A673 (cell line): Measurements from ENCODE around the gene NRXN2. TPM values are rescaled to one million over a fixed set of nuclear protein-coding genes. Genes with fewer than 3 reads are reported as not detected.
A peak's percentile ranks its signal among the peaks of the same experiment; 100 is the strongest.

Source experiments
- BruUV-seq: library from RNA; stranded (reverse); fragments of 400-500 nt; replicated peaks from 2 replicates; lab custom pipeline; 2021; lab: Mats Ljungman, UMichigan
- CTCF ChIA-PET: fragments of 300-600 bp; sonication (Branson Sonifier 250); formaldehyde crosslinking; loops from one replicate; lab custom pipeline; 2022; ENCODE audit warnings: antibody characterized with exemption; lab: Charles Lee
- POLR2A ChIA-PET: fragments of 300-600 bp; sonication (Branson Sonifier 250); formaldehyde crosslinking; loops from one replicate; lab custom pipeline; 2022; ENCODE audit warnings: antibody characterized with exemption; ENCODE audit not compliant: low non-redundant PET; lab: Charles Lee
- DNase-seq: peaks from one replicate; pipeline ENCODE4 v3.0.0-alpha.2; 2015; ENCODE audit warnings: low spot score
- H3K27ac ChIP-seq: fragments of 200-600 bp; sonication (generic); 2 replicates; pipeline ENCODE4 v1.5.1; 2016; ENCODE audit warnings: mixed run types, low read depth, mild to moderate bottlenecking, mixed read lengths, antibody characterized with exemption, low read length; ENCODE audit not compliant: poor library complexity, severe bottlenecking
- H3K27me3 ChIP-seq: fragments of 200-600 bp; sonication (generic); replicated peaks from 2 replicates; pipeline ENCODE4 v1.6.1; 2017; ENCODE audit warnings: mixed run types, low read depth, mild to moderate bottlenecking, mixed read lengths, antibody characterized with exemption, low read length; ENCODE audit not compliant: insufficient read depth, poor library complexity
- H3K36me3 ChIP-seq: fragments of 200-600 bp; sonication (generic); 2 replicates; pipeline ENCODE4 v1.6.1; 2016; ENCODE audit warnings: mixed run types, mild to moderate bottlenecking, mixed read lengths, antibody characterized with exemption, low read length; ENCODE audit not compliant: insufficient read depth, poor library complexity, severe bottlenecking
- H3K4me1 ChIP-seq: fragments of 200-600 bp; sonication (generic); 2 replicates; pipeline ENCODE4 v1.6.1; 2017; ENCODE audit warnings: mixed run types, mild to moderate bottlenecking, mixed read lengths, antibody characterized with exemption, low read length; ENCODE audit not compliant: insufficient read depth, poor library complexity, severe bottlenecking
- H3K4me3 ChIP-seq: fragments of 200-600 bp; sonication (generic); 2 replicates; pipeline ENCODE4 v1.5.1; 2016; ENCODE audit warnings: low read depth, mixed run types, mild to moderate bottlenecking, mixed read lengths, low read length; ENCODE audit not compliant: poor library complexity, severe bottlenecking
- H3K9me3 ChIP-seq: fragments of 200-600 bp; sonication (generic); 2 replicates; pipeline ENCODE4 v1.6.1; 2016; ENCODE audit warnings: mixed run types, low read depth, mild to moderate bottlenecking, mixed read lengths, antibody characterized with exemption, low read length; ENCODE audit not compliant: poor library complexity, severe bottlenecking
- EZH2 ChIP-seq: fragments of 200-600 bp; sonication (generic); IDR thresholded peaks from 2 replicates; pipeline ENCODE4 v1.6.1; 2017; ENCODE audit warnings: borderline replicate concordance, low read depth, mild to moderate bottlenecking, mixed read lengths, antibody characterized with exemption, low read length; ENCODE audit not compliant: poor library complexity, severe bottlenecking
- intact Hi-C: fragments of 100-400 bp; cut with micrococcal nuclease; formaldehyde crosslinking; loops from one replicate; pipeline ENCODE4 v1.10.0; 2022; ENCODE audit not compliant: unreplicated experiment
- total RNA-seq: library from RNA; stranded (reverse); gene quantifications from 2 replicates; pipeline ENCODE4 v1.2.3, GENCODE V29; 2021
- TF ChIP-seq, protein P1 (sequence below): fragments of 300-800, 200-600 bp; sonication (generic); conservative IDR thresholded peaks from 2 replicates; pipeline ENCODE4 v1.5.1; 2017; ENCODE audit warnings: low read depth, mild to moderate bottlenecking, antibody characterized with exemption, low read length, moderate library complexity, mixed read lengths

The NRXN2 gene
- total RNA-seq, 1 experiment from 2014 or later: 5.0 TPM

DNA sequence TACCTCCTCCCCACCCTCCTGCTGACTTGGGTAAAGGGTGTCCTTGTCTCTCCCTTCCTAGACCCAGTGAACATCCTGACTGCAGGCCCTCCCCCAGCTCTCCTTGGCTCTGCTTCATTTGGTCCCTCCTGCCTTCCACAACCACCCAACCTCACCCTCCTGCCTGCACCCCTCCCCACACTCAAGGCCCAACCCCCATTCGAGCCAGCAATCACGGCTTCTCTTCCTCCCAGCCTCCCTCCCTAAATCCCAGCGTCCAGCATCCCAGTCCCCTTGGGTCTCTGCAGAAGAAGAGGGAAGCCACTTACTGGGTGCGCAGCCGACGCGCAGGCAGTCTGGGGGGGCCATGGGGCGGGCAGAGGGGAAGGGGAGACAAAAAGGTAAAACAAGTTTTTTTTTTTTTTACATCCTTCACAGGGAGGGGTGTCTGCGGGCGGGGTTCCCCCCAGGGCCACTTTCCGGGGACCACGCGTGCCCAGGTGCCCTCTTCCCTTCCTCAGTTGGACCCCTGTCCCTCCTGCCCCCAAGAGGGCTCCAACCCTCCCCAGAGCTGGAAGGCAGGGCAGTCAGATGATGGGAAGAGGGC lies 69.5 kb downstream of the NRXN2 start:
- CTCF ChIA-PET: interaction anchor here (0.7 to 4.7 kb wide), 4 partner anchors 9 to 449 kb away, joined by 3 to 33 read pairs (median 4); no protein-coding TSS in a partner anchor
- POLR2A ChIA-PET: no interaction called here
- no peak for TF ChIP-seq EZH2
- TF ChIP-seq, protein P1, sequence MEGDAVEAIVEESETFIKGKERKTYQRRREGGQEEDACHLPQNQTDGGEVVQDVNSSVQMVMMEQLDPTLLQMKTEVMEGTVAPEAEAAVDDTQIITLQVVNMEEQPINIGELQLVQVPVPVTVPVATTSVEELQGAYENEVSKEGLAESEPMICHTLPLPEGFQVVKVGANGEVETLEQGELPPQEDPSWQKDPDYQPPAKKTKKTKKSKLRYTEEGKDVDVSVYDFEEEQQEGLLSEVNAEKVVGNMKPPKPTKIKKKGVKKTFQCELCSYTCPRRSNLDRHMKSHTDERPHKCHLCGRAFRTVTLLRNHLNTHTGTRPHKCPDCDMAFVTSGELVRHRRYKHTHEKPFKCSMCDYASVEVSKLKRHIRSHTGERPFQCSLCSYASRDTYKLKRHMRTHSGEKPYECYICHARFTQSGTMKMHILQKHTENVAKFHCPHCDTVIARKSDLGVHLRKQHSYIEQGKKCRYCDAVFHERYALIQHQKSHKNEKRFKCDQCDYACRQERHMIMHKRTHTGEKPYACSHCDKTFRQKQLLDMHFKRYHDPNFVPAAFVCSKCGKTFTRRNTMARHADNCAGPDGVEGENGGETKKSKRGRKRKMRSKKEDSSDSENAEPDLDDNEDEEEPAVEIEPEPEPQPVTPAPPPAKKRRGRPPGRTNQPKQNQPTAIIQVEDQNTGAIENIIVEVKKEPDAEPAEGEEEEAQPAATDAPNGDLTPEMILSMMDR: no peak; the same call in none of the 2 replicates
- DNase-seq: no peak
- Histone ChIP-seq H3K4me1 (no peaks in the 10 kb centered on the region), H3K27me3 (no peaks in the 10 kb centered on the region), H3K27ac (no peak overlapping the region), H3K36me3 (no peaks in the 10 kb centered on the region), H3K9me3 (no peaks in the 10 kb centered on the region), H3K4me3 (no peak overlapping the region)
- intact Hi-C loops: loop anchor here (1.0 to 5.0 kb wide), 3 partner anchors 67 to 166 kb away; no protein-coding TSS in a partner anchor
- no TSS peak for BruUV-seq

DNA sequence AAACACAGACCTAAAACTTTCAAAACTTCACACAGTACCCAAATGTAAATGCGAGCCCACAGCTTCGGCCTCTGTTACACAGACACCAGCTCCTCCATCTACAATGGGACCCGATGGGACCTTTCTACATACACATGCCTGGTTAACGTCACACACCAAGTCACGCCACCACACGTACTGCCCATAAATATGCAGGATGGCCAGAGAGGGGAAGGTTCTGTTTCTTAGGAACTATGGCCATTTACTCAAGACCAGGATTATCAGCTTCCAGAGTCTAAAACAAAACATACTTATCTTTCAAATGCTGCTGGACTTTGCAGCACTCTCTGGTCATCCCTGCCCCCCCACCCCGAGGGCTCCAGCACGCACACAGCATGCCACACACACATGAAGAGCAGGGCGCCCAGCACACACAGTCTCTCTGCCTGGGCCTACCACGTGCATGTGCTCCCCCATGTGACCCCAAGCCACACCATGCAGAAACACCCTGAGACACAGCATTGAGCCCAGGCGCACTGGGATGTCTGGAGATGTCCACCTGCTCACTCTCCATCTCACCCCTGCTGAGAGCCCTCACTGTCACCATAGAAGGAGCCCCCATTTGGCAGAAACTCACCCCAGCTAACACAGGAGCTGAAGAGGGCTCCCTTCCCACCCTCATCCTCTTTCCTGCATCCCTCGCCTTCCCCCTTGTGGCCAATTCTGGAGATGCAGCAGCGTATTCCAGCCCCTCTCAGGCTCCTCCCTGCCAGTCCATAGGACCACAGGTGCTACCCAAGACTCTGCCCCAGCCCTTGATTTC lies 70.2 kb downstream of the NRXN2 start:
- Histone ChIP-seq H3K4me1 (no peaks in the 10 kb centered on the region), H3K4me3 (no peak overlapping the region), H3K9me3 (no peaks in the 10 kb centered on the region), H3K27ac (no peak overlapping the region), H3K36me3 (no peaks in the 10 kb centered on the region), H3K27me3 (no peaks in the 10 kb centered on the region)
- intact Hi-C loops: loop anchor here (1.0 to 5.0 kb wide), 3 partner anchors 68 to 165 kb away; no protein-coding TSS in a partner anchor
- DNase-seq: peak; percentile 83
- no TSS peak for BruUV-seq
- ChIA-PET POLR2A (no interaction called here), CTCF (interaction anchor here (0.6 to 4.7 kb wide), 9 partner anchors 10 to 449 kb away, joined by 3 to 33 read pairs (median 3); no protein-coding TSS in a partner anchor)
- TF ChIP-seq, protein P1: peak; percentile 95
- no peak for TF ChIP-seq EZH2

DNA sequence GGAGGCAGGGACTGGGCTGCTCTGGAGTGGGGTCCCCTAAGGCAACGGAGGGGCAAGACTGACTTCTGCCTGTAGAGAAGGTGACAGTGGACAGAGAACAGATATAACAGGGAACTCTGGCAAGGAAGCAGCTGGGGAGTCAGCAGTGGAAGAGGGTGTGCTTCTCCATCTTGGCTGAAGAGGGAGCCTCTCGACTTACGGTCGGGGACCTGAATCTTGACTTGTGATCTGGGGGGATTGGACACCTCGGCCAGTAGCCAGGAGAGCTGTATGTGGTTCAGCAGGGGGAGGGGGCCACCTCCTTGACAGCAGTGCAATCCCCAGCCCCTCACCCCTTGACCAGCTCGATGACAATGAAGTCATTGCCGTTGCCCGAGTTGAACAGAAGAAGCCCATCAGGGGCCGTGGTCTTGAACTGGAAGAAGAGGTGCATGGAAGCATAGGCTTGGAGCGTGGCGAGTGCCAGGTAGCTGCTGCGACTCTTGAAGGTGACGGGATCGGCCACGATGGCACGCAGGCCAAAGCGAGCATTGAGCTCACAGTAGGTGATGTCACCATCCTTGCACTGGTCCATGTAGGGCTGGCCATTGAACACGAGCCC lies 72.0 kb downstream of the NRXN2 start:
- no peak overlapping the region for H3K4me3 ChIP-seq
- POLR2A ChIA-PET: no interaction called here
- no peaks in the 10 kb centered on the region for H3K9me3 ChIP-seq
- H3K4me1 ChIP-seq: no peaks in the 10 kb centered on the region
- no peaks in the 10 kb centered on the region for H3K27me3 ChIP-seq
- no peak overlapping the region for H3K27ac ChIP-seq
- intact Hi-C loops: loop anchor here (1.0 to 5.0 kb wide), 2 partner anchors 164 to 203 kb away; no protein-coding TSS in a partner anchor
- CTCF ChIA-PET: interaction anchor here (1.0 to 4.7 kb wide), 4 partner anchors 38 to 201 kb away, joined by 3 to 33 read pairs (median 4); no protein-coding TSS in a partner anchor
- no peak for TF ChIP-seq EZH2
- TF ChIP-seq, protein P1: peak; percentile 65
- DNase-seq: no peak
- BruUV-seq: no TSS peak
- no peaks in the 10 kb centered on the region for H3K36me3 ChIP-seq
